ENCODE results near the gene FAM118B.

The FAM118B gene

DNA sequence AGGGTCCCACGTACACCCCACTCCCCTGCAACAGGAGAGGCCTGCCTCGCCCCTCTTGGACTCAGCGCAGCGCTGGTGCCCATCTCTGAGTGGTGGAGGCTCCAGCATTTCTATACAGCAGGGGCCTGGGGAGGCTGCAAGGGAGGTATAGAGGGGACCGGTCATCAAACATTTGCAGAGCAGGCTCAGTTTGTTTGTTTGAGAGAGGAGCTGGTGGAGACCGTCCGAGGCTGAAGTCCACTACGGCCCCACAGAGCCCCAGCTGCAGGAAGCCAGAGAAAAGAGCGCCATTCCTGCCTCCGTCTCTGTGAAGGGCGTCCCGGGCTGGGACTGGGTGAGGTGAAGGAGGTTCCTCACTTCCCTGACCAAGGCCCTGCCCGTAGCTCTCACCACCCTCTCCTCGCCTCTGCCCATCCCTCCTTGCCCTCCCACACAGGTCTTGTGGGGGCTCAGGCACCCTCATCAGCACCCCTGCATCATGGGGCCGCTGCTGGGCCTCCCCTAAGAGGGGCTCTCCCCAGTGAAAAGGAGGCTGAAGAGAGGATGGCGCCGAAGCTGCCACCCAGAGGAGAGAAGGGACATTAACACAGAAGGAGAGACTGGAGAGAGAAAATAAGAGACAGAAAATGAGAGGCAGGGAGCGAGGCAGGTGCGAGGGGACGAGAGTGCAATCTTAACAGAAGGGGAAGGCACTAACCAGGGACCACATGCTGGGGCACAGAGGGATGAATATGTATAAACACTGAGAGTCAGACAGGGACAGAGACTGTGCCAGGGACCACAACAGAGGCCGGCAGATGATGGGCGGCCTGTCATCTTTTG is 24.7 kb upstream of the FAM118B start:
- no peak for DNase-seq (ENCODE audit: low read depth)

GRCh38 chr11:126188332-126189108 is 23.1 kb upstream of the FAM118B start:
- no peak for DNase-seq (ENCODE audit: low read depth)

- DNase-seq (ENCODE audit: low read depth): no peak
These were observed 22.3 kb upstream of the FAM118B start for GRCh38 chr11:126189109-126189929.

- no peak for DNase-seq (ENCODE audit: low read depth)
These were observed 20.8 kb upstream of the FAM118B start for GRCh38 chr11:126190792-126191191.

GRCh38 chr11:126191379-126192073 is 20.1 kb upstream of the FAM118B start:
- DNase-seq (ENCODE audit: low read depth): no peak

GRCh38 chr11:126192361-126192760 is 19.2 kb upstream of the FAM118B start:
- DNase-seq (ENCODE audit: low read depth): no peak

GRCh38 chr11:126193038-126193478 is 18.5 kb upstream of the FAM118B start:
- no peak for DNase-seq (ENCODE audit: low read depth)

DNA sequence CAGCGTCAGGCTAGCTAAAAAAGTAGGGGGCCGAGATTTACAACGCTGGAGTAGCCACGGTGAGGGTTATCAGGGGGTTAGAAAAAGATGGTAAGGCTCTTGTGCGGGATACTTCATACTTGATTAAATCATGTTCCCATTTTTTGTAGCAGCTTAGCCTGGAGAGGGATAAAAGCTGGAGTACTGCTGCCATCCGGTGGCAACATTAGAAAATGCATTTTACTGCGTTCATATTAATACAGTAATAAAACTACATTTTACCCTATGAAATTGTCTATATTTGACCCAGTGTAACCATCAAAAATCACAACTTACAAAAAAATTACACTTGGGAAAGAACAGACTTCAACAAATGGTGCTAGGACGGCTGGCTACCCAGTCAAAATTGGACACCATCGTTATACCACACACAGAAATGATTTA is 17.4 kb upstream of the FAM118B start:
- DNase-seq (ENCODE audit: low read depth): peak; percentile 66

- DNase-seq (ENCODE audit: low read depth): no peak
These were observed 16.5 kb upstream of the FAM118B start for GRCh38 chr11:126195119-126195518.

DNA sequence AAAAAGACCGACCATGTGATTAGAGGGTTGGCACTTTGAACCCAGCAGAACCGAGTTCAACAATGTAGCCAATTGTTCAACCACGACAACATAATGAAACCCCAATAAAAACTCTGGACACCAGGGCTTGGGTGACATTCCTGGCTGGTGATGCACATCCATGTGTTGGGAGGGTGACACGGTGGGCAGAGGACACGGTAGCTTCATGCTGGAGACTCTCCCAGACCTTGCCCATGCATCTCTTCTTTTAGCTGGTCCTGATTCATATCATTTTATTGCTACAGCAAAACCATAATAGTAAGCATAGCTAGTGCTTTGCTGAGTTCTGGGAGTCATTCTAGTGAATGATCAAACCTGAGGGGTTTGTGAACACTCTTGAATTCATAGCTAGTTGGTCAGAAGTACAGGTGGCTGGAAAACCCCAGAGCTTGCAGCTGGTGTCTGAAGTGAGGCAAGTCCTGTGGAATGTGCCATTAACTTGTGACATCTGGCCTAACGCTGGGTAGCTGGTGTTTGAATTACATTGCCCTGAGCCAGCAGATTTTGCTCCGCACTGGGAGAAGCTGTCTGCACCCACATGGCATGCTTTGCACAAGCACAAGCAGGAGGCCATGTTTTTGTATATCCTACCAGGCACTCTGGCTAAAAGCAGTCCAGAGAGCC is 14.2 kb upstream of the FAM118B start:
- DNase-seq (ENCODE audit: low read depth): peak; percentile 10

DNA sequence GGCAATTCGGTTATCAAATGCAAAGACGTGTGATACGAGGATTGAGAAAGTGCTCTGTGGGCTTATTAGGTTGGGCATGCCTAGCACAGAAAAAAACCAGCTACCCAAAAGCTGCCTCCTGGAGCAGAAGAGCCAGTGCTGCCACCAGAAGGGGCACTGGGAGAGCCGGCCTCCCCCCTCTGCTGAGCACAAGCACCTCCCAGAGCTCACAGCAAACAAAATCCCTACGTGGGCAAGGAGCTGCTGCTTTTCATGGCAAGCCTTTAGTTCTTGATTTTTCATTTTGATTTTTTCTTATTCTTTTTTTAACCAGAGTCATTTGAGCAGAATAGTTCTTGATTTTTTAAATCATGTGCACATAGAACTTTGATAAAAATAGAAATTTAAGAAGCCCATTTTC is 12.9 kb upstream of the FAM118B start:
- no peak for DNase-seq (ENCODE audit: low read depth)

GRCh38 chr11:126202646-126203359 is 8.8 kb upstream of the FAM118B start:
- no peak for DNase-seq (ENCODE audit: low read depth)

DNA sequence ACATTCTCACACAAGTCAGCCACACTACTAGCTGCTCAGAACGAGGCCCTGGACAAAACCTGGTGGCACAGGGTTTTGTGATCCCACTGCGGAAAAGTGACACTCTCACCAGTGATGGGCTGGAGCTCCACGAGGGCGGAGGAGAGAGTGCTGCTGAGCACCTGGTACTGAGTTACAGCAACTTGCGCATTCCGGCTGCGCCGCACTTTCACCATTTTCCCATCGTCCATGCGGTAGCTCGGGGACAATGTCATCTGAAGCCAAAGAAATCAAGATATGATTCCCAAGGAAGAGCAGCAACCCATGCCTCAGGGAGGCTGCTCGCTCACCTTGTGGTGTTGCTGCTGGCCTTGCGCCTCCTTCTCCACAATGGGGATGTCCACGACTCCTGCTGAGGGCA is 6.2 kb upstream of the FAM118B start:
- no peak for DNase-seq (ENCODE audit: low read depth)

DNA sequence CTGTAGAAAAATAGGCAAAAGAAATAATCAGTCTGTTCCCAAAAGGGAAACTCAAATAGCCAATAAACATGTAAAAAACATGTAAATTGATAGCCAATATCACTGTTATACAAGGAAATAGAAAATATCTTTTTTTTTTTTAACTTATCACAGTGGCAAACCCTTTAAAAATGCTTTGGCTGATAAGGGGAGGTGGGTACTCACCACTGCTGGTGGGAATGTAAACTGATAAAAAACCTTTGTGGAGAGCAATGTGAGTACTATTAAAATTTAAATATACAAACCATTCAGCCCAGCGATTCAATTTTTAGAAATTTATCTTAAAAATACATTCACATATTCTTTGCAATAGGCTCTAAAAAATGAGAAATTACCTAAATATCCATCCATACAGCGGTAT is 3.7 kb upstream of the FAM118B start:
- DNase-seq (ENCODE audit: low read depth): no peak

- no peak for DNase-seq (ENCODE audit: low read depth)
These were observed 729 bp upstream of the FAM118B start for GRCh38 chr11:126210871-126211235.

DNA sequence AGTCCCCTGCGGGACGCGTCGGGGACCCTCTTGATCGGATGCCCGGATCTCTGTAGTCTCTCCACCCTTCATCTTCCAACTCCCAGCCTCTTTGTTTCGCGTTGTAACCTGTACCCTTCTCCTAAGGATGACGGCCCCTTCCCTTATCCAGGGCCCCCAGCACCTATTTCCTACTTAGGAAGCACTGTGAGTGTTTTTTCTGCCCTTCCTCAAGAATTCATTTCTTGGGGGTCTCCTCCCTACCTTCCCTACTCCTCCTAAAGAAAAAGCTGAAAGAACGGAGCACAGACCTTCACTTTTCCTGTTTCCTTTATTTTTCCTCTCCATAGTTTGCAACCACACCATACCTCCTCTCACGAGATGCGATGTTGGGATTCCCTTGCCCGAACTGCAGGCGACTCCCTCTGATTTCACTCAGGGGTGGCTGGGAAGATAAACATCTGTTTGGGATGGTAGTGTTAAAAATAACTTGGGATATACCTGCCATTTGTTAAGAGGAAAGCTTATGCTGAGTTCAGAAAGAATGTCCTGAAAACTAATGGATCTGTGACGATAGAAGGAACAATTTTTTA is 593 bp downstream of the FAM118B start:
- peak; percentile 38 for DNase-seq (ENCODE audit: low read depth)

DNA sequence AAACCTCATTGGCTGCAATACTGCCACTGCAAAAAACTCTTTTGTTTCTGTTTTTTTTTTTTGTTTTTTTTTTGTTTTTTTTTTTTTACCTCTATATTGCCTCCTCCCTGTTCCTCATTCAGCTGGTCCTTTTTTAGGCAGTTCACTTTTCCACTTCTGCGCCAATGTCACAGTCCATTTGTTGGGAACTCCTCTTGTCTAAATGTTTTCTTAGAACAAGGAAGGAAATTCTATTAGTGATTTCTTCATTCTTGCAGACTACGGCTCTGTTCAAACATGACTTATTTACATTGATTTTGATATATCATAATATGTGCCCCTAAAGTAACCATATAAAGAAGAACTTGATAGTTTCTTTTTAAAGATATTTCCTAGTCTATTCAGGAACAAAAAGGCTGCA is 2.9 kb downstream of the FAM118B start:
- DNase-seq (ENCODE audit: low read depth): no peak

- no peak for DNase-seq (ENCODE audit: low read depth)
These were observed 3.3 kb downstream of the FAM118B start for GRCh38 chr11:126214841-126215240.

DNA sequence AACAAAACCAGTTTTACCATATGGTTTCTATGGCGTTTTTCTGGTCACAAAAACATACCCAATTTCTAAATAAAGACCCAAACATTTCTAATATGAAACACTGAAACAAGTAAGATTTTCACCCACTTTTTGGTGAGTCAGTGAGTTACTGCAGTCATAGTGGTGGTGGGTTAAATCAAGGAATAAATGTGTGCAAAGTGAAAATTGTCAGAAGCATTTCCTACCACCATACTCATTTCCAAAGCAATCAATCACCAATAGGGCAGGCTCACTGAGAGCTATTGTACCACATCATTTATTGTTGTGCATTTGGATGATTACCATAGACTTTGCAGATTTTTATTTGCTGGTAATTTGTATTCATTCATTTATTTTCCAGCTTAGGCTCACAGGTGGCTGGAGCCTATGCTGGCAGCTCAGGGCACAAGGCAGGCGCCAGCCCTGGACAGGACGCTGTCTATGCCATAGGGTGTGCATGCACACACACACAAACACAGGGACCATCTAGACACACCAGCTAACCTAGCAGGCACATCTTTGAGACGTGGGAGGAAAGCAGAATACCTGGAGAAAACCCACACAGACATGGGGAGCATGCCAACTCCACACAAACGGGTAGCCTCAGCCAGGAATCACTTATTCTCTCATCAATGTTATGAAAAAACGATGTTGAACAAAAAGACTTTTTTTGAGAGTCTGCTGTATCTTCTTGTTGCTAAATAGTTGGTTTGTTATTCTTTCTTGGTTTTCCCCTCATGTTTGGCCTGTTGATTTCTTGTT is 5.1 kb downstream of the FAM118B start:
- DNase-seq (ENCODE audit: low read depth): no peak

DNA sequence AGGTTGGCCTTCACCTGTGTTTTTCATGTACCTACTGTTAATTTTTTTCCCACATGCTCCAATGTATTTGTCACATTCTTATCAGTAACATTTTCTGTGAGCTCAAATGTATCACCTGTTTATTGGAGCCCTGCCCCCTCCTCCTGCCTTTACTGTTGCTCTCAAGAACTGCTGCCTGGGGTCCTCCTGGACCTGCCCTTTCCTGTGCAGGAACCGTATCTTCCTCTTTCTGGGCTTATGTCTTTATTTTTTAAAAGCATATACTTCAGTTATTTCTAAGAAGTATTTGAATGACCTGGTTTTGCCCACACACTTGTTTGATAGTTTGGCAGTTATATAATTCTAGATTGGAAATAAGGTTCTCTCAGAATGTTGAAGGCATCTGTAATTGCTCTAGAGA is 5.9 kb downstream of the FAM118B start:
- no peak for DNase-seq (ENCODE audit: low read depth)
